ENCODE results near the gene YIF1A.
"Not testable (repeated sequence)": the region's sequence is repeated elsewhere in the genome, so short reads cannot be mapped to it uniquely, and the experiment has no call there.

The YIF1A gene

DNA sequence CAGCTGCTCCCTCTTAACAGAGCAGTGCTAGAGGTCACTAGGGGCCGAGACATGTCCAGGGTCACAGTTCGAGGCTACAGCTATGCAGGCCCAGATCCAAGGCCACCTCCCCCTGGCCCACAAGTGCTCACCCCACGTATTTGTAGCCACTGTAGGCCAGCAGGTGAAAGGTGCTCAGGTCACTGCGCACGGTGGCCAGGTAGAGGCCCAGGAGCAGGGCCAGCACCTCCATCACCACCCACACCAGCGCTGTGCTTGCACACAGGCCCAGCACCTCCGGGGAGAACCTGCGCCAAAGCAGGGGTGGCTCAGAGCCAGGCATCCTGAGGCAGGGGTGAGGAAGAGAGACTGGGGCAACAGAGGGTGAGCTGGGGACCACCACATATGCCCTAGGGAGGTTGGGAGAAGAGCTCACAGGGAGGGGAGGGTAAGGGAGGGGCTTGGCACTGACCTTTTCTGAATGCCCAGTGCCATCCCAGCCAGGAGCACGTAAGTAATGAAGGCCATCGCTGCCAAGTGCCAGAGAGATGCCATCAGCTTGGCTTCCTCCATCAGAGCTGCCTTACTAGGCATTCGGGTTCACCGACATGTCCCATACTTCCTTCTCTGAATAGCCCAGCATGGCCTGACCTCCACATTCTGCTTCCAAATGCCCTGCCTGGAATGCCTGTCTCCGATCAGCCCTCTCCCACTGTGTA lies 3.5 kb downstream of the YIF1A start:
- no peak for DNase-seq

DNA sequence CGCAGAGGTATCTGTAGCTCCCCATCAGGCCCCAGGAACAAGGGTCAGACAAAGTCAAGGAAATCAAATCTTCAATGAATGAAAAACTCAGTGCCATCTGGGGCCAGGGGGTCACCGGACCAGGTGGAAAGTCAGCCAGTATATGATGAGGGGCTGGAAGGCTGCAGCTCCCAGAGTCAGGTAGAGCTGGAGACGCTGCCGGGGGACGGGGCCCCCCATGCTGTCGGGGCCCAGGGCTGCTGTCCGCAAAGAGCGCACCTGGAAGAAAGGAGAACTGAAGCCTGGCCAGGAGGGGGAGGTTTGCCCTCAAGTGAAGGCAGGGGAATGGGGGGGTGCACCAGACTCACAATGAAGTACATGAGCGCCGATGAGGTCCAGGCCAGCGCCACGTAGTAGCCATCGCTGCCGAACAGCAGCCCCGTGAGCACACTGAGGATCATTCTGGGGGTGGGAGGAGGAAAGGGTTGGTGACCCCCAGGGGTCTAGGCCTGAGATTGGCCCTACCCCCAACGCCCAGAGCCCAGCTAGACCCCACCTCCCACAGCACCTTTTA lies 4.3 kb downstream of the YIF1A start:
- DNase-seq: no peak

DNA sequence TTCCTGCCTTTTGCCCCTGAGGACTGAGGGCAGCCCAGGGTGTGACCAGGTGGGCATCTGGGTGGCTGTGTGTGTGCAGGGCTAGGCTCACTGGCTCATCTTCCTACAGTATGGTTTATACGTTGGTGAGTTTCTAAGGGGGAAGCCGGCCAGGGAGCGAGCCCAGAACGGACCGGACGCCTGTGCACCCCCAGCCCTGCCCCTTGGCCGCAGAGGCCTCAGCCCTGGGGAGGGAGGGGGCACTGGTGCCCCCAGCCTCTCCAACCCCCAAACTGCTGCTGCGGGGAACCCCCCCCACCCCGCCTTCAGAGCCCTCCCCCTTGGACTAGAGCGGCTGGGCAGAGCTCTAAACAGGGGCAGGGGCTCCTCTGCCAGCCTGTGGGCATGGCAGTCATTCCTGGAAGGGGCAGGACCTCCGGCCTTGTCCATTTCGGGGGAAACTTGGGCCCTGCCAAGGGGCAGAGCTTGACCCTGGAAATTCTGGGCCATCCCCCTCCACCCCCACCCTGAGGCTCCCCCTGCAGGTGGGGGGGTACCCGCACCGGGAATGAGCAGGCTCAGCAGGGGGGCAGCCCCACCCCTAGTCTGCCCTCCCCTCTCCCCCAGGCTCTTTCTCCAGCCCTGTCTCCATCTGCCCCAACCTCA lies 5.4 kb downstream of the YIF1A start:
- no peak for DNase-seq

DNA sequence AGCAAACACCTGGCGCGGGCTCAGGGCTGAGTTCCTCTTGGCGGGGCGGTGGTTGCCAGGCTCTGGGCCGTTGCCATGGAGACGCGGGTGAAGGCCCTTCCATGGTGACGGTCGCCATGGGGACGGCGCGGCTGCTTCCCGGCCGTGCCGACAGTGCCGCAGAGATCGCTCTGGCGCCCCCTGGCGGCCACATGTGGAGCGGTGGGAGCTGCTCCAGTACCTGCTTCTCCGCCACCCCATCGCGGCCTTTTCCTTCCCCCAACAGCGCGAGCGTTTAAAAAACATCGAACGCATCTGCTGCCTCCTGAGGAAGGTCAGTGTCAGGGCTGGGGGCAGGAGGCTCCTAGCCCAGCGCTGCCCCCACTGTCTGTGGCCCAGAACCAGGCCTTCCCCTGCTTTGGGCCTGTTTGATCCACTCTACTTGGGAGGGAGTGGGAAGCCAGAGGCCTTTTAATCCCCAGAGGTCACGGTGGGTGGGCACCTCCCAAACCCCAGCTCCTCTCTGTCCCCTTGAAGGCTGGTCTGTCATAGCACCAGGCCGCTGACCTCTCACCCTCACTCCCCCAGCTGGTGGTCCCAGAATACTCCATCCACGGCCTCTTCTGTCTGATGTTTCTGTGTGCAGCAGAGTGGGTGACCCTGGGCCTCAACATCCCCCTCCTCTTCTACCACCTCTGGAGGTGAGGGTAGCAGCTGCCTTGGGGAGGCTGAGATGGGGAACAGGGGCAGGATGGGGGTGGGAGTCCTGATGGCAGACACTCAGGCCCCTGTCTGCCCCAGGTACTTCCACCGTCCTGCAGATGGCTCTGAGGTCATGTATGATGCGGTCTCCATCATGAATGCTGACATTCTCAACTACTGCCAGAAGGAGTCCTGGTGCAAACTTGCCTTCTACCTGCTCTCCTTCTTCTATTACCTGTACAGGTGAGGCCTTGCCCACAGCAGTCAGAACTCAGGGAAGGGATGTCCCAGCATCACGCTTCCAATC lies 6.2 kb downstream of the YIF1A start:
- DNase-seq: peak; percentile 96 to 97

DNA sequence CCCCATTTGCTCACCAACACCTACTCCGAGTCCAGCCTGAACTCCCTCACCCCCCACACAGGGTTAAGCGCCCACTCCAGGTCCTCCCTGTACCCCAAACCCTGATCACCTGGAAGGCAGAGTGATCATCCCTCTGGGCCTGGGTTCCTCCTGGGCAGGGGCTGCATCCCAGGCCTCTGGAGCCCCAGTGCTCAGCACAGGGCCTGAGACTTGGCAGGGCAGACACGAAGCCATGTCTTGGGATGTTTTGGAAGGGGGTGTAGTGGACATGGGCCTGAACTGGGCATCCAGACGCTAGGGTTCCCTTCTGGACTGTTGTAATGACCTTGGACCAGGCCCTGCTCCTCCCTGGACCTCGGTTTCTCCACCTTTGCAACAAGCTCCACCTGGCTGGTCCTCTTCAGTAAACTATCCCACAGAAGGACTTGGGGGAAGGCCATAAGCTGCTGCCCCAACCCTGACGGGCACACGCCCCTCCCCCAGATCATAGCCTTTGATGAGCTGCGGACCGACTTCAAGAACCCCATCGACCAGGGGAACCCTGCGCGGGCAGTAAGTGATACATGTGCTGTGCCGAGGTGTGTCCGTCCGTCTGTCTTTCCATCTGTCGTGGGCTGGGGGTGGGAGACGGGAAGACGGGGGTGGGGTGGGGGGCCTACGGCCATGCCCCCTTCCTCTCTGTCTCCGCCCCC lies 7.0 kb downstream of the YIF1A start:
- no peak for DNase-seq

DNA sequence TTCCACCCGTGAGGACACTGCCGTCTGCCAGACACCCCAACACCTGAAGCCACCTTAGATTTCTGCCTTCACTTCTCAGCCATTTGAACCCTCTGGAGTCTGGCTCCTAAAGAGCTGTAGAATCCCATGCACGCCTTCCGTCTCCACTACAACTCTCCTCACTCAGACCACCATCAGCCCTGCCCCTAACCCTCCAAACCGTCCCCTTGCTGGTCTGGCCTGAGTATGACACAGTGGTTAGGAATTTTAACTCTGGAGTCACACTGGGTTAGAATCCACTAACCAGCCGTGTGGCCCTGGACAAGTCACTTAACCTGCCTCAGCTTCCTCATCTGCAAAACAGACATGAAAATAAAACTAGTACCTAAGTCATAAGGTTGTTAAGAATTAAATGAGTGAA lies 7.9 kb downstream of the YIF1A start:
- no peak for DNase-seq

DNA sequence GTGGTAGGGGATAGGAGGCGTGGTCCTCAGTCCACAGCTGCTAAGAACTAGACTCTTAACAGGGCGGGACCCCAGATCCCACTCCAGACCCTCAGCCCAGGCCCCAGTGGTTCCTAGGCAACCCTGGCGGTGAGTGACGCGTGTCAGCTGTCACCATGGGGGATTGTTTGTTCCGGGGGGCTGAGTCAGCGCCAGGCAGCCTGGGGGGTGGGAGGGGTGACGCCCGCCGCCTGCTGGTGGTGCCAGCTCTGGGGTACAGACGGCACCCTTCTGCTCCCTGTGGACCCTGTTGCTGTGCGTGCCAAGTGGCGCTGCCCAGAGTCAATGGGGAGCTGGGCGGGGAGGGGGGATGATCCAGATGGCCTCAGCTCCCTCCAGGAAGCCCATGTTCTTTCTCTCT lies 8.5 kb downstream of the YIF1A start:
- no peak for DNase-seq

DNA sequence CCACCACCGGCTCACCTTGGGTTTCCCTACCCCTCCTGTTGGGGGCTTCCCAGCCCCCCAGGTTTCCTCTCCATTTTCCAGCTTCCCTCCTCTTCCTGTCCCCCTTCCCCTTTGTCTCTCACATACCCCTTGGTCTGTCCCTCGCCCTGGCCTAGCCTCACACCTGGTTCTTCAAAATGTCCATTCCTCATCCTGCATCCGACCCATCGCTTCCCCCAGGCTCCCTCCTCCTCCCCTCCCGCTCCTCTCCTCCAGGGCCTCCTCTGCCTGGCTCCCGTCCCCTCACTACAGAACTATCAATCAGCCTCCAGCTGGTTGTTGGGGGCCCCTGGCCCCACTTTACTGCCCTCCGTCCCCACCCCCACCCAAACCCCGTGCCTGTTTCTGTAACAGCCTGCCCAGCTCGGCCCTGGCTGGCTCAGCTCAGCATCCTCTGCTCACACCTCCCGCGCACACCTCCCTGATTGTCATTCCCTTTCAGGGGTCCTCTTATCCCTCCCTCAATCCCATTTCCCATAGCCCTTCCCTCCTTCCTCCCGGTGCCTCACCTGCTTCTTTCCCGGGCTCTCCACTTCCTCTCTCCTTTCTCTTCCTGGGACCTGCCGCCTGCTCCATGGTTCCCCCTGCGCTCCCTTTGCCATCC lies 9.7 kb downstream of the YIF1A start:
- no peak for DNase-seq

DNA sequence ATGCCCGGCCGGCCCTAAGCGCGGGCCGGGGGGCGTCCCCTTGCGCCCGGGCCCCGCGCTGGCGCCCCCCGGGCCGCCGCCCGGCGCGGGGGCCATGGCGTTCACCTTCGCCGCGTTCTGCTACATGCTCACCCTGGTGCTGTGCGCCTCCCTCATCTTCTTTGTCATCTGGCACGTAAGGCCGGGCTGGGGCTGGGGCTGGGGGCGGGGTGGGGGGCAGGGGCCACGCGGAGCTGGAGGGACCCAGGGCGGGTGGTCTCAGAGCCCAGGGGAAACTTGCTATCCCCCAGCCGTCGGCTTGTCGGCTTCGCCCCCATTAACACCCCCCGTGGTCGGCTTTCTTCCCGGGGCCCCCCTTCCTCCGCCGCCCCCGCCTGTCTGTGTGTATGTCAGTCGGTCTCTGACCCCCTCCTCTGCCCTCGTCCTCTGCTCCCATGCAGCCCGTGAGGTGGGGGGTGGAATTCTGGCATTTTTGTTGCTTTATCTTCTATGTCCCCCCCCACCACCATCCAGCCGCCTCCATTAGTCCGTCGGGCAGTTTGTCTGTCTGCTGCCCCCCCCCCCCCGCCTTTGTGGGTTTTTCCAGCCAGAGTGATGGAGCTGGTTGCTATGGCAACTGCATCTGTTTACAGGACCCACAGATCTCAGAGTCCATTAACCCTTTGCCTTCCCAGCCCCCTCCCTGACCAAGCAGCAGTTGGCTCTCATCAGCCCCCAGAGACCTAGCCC lies 10.4 kb downstream of the YIF1A start:
- DNase-seq: no peak

DNA sequence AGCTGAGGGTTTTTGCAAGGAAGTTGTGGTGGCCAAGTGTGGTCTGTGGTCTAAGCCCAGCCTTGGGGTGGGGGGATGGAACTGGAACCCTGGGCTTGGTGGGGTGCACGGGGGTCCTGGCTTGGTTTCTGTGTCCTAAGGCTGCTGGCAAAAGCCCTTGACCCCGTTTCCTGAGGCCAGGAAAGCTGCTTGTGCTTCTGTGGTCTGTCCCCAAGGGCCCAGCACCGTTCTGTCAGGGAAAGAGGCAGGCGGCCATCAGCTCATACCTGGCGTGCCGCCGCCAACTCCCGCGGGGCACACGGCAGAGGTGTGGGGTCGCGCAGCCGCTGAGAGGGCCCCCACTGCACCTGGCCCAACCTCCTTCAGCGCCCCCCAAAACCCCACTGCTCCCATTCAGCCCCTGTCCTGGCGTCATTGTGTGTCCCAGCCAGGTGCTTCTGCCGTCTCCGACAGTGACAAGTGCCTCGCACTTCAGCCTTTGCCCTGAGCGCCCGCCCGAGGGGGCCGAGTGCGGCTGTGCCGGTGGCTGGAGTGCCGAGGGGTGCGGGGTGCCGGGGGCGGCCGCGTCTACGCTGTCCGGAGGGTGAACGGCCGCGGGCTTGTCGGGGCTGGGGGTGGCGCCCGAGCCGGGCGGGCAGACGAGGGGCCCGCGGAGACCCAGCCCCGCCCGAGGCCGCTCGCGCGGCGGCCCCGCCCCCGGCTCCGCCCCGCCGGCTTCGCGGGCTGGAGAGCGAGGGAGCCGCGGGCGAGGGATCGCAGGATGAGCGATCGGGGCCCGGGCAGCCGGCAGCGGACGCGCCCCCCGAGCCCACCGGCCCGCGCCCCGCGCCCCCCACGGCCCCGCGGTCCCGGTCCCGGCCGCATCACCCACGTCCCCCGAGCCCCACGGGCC lies 11.2 kb downstream of the YIF1A start, which contains the start of gene CNIH2:
TSS of gene CNIH2 (plus strand) at position 705 of the 892 bp plus-strand sequence. CDS start 282 bp downstream, outside the sequence.
- no peak for DNase-seq

DNA sequence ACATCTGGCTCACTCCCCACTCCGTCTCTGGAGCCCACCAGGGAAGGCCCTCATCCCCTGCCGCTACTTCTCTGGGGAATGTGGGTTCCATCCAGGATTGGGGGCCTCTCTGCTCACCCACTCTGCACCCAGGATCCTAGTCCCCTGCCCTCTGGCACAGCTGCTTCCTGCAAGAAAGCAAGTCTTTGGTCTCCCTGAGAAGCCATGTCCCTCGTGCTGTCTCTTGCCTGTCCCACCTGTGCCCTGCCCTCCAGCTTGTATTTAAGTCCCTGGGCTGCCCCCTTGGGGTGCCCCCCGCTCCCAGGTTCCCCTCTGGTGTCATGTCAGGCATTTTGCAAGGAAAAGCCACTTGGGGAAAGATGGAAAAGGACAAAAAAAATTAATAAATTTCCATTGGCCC lies 11.9 kb downstream of the YIF1A start:
- DNase-seq: not testable (repeated sequence)

DNA sequence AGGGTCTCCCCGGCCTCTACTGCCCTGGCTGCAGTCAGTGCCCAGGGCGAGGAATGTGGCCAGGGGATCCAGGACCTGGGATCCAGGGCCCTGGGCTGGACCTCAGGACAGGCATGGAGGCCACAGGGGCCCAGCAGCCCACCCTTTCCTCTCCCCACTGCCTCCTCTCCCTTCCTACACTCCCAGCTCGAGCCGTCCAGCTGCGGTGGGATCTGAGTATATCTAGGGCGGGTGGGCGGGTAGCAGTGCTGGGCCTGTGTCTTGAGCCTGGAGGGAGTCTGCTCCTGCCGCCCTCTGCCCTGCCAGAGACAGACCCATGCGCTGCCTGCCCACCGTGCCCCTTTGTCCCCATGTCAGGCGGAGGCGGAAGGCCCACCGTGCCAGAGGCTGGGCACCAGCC lies 12.3 kb downstream of the YIF1A start:
- not testable (repeated sequence) for DNase-seq

DNA sequence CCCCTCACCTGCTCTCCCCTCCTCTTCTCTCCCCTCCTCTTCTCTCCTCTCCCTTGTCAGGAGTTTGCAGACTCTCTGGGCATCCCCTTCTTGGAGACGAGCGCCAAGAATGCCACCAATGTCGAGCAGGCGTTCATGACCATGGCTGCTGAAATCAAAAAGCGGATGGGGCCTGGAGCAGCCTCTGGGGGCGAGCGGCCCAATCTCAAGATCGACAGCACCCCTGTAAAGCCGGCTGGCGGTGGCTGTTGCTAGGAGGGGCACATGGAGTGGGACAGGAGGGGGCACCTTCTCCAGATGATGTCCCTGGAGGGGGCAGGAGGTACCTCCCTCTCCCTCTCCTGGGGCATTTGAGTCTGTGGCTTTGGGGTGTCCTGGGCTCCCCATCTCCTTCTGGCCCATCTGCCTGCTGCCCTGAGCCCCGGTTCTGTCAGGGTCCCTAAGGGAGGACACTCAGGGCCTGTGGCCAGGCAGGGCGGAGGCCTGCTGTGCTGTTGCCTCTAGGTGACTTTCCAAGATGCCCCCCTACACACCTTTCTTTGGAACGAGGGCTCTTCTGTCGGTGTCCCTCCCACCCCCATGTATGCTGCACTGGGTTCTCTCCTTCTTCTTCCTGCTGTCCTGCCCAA lies 12.8 kb downstream of the YIF1A start:
- DNase-seq: no peak

DNA sequence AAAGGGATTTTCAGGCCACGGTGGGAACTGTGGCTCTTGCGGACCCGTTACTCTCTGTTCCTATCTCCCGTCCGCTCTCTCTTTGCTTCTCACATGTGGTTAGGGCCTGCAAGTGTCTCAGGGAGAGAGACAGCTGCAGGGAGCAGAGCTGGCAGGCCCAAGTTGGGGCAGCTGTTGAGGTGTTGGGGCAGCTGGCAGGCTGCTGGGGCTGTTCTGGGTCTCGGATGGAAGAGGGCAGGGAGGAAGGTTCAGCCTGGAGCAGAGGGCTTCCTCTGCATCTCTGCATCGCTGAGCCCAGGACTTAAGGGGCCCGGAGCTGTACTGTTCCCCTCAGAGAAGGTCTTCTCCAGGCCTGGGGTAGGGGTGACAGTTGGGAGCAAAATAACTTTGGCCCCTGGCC lies 13.5 kb downstream of the YIF1A start:
- no peak for DNase-seq

DNA sequence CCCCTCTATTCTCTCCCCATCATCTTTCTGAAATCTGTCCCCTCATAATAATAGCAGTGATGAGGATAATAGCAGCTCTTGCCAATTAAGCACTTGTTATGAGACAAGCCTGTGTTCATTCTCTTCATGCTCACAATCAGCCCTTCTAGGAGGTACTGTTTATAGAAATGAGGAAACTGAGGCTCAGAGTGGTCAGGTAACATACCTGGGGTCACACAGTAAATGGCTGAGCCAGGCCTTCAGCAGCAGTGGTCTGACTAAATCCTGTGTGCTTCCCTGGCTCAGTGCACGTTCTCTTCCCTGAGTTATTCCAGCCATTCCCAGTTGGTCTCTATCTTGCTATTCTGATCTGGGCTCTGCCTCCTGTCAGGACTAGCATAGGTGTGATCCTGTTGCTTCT lies 14.7 kb downstream of the YIF1A start:
- no peak for DNase-seq

DNA sequence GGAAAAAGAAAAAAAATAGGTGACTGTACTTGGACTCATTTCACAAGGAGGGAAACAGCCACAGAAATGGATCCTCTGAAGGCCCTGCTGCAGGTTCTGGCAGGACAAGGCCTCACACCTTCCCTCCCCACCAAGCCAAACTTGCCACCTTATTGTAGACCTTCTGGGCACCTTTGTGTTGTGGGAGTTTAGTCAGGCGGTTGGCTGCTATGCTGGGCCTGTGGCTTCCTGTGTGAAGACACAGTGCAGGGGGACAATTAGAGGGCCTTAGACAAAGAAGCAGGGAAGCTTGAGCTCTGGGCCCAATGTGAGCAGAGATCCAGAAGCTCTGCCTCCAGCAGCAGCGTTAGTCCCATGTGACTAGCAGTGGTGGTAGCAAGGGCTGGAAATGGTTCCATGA lies 16.3 kb downstream of the YIF1A start:
- DNase-seq: no peak

DNA sequence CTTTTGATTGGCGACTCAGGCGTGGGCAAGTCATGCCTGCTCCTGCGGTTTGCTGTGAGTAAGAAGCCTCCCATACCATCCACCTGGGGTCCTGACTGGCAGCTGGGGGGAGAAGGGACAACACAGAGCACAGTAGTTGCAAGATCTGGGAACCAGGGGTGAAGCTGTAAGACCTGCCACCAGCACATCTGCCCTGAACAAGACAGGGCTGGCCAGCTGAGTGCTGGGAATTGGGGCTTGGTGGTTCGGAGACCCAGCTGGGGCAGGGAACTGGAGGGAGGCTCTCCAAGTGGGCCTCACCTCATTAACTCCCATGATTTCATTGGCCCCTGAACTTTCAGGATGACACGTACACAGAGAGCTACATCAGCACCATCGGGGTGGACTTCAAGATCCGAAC lies 17.1 kb downstream of the YIF1A start:
- DNase-seq: no peak

DNA sequence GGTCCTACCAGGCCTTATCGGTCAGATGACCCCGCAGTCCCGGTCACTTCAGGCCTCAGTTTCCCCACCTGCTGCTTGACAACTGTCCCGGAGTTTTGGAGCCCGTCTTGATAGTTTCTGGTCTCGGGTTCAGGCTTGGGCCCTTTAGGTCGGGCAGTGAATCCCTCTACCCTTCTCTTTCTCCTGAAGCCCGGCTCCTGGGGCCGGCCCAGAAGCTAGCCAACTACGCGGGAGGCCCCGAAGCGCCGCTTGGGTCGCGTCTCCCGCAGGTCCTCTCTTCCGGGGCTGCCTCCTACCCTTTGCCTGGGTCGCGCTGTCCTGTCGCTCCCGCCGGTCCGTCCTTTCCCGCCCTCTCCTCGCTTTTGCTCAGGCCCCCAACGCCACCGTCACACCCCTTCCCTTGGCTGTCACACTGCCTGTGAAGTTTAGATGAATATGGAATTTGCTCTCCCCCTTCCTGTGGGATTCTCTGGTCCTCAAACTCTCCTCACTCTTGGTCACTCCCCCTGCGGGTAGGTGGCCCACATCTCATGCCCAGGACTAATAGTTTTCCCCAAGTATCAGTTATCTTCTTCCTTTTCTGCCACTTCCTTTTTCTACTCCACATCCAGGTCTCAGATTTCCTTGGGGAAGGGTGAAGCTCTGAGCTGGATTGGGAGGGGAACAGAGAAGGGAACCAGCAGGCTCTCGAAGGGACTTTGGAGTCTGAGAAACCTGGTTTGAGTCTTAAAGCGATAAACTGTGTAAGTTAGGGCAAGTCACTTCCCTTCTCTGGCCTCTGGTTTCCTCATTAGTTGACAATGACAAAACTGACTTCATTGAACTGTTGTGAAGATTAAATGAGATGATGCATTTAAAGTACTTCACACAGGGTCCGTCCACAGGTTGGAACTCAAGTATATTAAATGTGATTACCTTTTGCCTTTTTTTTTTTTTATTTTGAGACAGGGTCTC lies 19.7 kb downstream of the YIF1A start:
- DNase-seq: peak; percentile 39 to 54
